Measurements from ENCODE around the gene IQCE. TPM values are rescaled to one million over a fixed set of nuclear protein-coding genes. Genes with fewer than 3 reads are reported as not detected.

The IQCE gene
- polyA plus RNA-seq, 1 donor from 2014 or later: 21.2 TPM

DNA sequence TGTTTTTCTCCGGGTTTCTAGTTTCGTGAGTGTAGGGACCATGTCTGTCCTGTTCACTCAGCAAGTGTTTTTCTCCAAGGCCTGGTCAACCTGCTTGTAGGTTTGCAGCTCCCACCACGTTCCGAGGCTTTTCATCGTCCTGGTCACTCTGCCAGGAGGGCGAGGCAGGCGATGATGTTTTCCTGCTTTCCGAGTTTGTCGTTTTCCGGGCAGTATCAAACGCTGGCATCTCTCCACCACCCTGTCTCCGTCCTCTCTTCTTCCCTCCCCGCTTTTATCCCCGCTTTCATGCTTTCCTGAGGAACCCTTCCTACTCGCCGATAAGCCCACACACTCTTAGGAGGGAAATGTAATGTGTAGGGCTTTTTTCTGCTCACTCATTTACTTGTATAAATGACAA, 11.2 kb downstream of the IQCE start:
- Histone ChIP-seq H3K27ac (ENCODE audit: low read length) (no peak overlapping the region), H3K9ac (ENCODE audit: low read length) (no peak overlapping the region), H3K9me2 (ENCODE audit: insufficient read depth, low read length) (no peaks in the 10 kb centered on the region), H2AFZ (ENCODE audit: low read depth, low read length) (no peak overlapping the region), H3K4me2 (ENCODE audit: low read length) (no peak overlapping the region), H3K4me3 (ENCODE audit: low read length) (no peak overlapping the region), H3K9me3 (ENCODE audit: low read length) (no peaks in the 10 kb centered on the region), H3F3A (ENCODE audit: insufficient read depth, low read length, poor library complexity, severe bottlenecking) (no peaks in the 10 kb centered on the region), H3K79me2 (replicated peaks; ENCODE audit: insufficient read depth, low read length) (peaks cover 6% of the 10 kb centered on the region), H3K36me3 (ENCODE audit: insufficient read depth, low read length) (peaks cover 6% of the 10 kb centered on the region), H4K20me1 (ENCODE audit: insufficient read depth) (no peaks in the 10 kb centered on the region), H3K27me3 (ENCODE audit: insufficient read depth, low read depth, low read length) (no peaks in the 10 kb centered on the region)
- TF ChIP-seq TAF1 (IDR thresholded peaks at IDR 0.05; ENCODE audit: low read depth): no peak
- no peak for TF ChIP-seq EP300 (conservative IDR thresholded peaks at IDR 0.05; ENCODE audit: poor library complexity, severe bottlenecking)
- TF ChIP-seq, protein P1, sequence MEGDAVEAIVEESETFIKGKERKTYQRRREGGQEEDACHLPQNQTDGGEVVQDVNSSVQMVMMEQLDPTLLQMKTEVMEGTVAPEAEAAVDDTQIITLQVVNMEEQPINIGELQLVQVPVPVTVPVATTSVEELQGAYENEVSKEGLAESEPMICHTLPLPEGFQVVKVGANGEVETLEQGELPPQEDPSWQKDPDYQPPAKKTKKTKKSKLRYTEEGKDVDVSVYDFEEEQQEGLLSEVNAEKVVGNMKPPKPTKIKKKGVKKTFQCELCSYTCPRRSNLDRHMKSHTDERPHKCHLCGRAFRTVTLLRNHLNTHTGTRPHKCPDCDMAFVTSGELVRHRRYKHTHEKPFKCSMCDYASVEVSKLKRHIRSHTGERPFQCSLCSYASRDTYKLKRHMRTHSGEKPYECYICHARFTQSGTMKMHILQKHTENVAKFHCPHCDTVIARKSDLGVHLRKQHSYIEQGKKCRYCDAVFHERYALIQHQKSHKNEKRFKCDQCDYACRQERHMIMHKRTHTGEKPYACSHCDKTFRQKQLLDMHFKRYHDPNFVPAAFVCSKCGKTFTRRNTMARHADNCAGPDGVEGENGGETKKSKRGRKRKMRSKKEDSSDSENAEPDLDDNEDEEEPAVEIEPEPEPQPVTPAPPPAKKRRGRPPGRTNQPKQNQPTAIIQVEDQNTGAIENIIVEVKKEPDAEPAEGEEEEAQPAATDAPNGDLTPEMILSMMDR (IDR thresholded peaks at IDR 0.05; ENCODE audit: poor library complexity, severe bottlenecking): no peak

DNA sequence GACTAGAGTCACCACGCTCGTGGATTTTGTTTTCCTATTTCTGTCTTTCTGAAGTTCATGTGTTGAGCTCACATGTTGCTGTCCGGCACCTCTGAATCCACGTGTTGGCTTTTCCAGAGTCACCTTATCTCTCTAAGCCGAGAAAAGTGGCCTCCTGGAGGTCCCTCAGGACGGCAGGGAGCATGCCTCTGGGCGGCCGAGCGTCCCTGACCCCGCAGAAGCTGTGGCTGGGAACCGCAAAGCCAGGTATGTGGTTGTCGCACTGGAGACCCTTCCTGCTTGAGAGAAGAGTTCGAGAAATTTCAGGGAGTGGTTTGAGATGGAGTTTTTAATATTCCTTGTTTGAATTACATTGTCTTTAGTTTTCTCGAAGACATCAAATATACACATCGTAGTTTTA, 12.6 kb downstream of the IQCE start:
- no peak overlapping the region for H3K9ac ChIP-seq (ENCODE audit: low read length)
- no peak overlapping the region for H3K4me3 ChIP-seq (ENCODE audit: low read length)
- no peaks in the 10 kb centered on the region for H3F3A ChIP-seq (ENCODE audit: insufficient read depth, low read length, poor library complexity, severe bottlenecking)
- no peaks in the 10 kb centered on the region for H3K9me3 ChIP-seq (ENCODE audit: low read length)
- peaks cover 2% of the 10 kb centered on the region for H3K79me2 ChIP-seq (replicated peaks; ENCODE audit: insufficient read depth, low read length)
- H3K9me2 ChIP-seq (ENCODE audit: insufficient read depth, low read length): no peaks in the 10 kb centered on the region
- no peaks in the 10 kb centered on the region for H3K27me3 ChIP-seq (ENCODE audit: insufficient read depth, low read depth, low read length)
- no peak overlapping the region for H3K4me2 ChIP-seq (ENCODE audit: low read length)
- no peak overlapping the region for H2AFZ ChIP-seq (ENCODE audit: low read depth, low read length)
- H4K20me1 ChIP-seq (ENCODE audit: insufficient read depth): no peaks in the 10 kb centered on the region
- H3K27ac ChIP-seq (ENCODE audit: low read length): no peak overlapping the region
- peaks cover 6% of the 10 kb centered on the region for H3K36me3 ChIP-seq (ENCODE audit: insufficient read depth, low read length)
- no peak for TF ChIP-seq RAD21 (conservative IDR thresholded peaks at IDR 0.05)
- no peak for TF ChIP-seq TAF1 (IDR thresholded peaks at IDR 0.05; ENCODE audit: low read depth)
- TF ChIP-seq, protein P2, sequence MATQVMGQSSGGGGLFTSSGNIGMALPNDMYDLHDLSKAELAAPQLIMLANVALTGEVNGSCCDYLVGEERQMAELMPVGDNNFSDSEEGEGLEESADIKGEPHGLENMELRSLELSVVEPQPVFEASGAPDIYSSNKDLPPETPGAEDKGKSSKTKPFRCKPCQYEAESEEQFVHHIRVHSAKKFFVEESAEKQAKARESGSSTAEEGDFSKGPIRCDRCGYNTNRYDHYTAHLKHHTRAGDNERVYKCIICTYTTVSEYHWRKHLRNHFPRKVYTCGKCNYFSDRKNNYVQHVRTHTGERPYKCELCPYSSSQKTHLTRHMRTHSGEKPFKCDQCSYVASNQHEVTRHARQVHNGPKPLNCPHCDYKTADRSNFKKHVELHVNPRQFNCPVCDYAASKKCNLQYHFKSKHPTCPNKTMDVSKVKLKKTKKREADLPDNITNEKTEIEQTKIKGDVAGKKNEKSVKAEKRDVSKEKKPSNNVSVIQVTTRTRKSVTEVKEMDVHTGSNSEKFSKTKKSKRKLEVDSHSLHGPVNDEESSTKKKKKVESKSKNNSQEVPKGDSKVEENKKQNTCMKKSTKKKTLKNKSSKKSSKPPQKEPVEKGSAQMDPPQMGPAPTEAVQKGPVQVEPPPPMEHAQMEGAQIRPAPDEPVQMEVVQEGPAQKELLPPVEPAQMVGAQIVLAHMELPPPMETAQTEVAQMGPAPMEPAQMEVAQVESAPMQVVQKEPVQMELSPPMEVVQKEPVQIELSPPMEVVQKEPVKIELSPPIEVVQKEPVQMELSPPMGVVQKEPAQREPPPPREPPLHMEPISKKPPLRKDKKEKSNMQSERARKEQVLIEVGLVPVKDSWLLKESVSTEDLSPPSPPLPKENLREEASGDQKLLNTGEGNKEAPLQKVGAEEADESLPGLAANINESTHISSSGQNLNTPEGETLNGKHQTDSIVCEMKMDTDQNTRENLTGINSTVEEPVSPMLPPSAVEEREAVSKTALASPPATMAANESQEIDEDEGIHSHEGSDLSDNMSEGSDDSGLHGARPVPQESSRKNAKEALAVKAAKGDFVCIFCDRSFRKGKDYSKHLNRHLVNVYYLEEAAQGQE (IDR thresholded peaks at IDR 0.05; ENCODE audit: borderline replicate concordance): no peak
- TF ChIP-seq, protein P1 (IDR thresholded peaks at IDR 0.05; ENCODE audit: poor library complexity, severe bottlenecking): no peak
- no peak for TF ChIP-seq EP300 (conservative IDR thresholded peaks at IDR 0.05; ENCODE audit: poor library complexity, severe bottlenecking)
- TF ChIP-seq SMC3 (conservative IDR thresholded peaks at IDR 0.05; ENCODE audit: poor library complexity): no peak
- TF ChIP-seq POLR2AphosphoS5 (IDR thresholded peaks at IDR 0.05): no peak

All from neural cell (in vitro differentiated cells).